Body of pancreas (tissue), 4 donors: Measurements from ENCODE around the gene OR56A4.

Source experiments
- POLR2A ChIP-seq, 3 donors: fragments of 450-650 bp; IDR thresholded peaks; one replicate each; pipeline ENCODE4 v1.6.1; 2016; ENCODE audit warnings: antibody characterized with exemption in 3 of 3, mild to moderate bottlenecking in 2 of 3
- TF ChIP-seq, protein P1 (sequence below), 7 experiments: fragments of 450-650 bp in 4 of 7; fragments of 200-600 bp in 3 of 7; sonication (generic) in 3 of 7; IDR thresholded peaks; one replicate each; pipeline ENCODE4 v1.5.1; 2016 to 2019; ENCODE audit warnings: antibody characterized with exemption in 7 of 7

DNA sequence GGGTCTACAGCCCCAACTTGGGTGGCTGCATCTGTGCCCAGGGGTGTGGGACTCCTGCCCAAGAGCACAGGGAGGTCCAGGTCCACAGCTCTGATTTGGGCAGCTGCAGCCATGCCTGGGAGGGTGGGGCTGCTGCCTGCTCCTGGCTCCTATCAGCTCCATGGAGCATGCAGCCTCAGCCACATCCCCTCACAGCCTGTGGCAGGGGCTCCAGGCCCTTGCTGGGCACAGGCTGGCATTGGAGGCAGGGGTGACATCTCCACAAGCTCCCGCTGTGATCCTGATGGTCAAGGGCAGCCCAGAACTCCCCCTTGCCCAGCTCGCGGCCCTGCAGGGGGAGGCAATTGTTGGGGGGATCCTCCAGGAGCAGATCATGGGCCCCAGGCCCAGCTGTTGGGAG, 6.3 kb upstream of the OR56A4 start:
- TF ChIP-seq, protein P1, sequence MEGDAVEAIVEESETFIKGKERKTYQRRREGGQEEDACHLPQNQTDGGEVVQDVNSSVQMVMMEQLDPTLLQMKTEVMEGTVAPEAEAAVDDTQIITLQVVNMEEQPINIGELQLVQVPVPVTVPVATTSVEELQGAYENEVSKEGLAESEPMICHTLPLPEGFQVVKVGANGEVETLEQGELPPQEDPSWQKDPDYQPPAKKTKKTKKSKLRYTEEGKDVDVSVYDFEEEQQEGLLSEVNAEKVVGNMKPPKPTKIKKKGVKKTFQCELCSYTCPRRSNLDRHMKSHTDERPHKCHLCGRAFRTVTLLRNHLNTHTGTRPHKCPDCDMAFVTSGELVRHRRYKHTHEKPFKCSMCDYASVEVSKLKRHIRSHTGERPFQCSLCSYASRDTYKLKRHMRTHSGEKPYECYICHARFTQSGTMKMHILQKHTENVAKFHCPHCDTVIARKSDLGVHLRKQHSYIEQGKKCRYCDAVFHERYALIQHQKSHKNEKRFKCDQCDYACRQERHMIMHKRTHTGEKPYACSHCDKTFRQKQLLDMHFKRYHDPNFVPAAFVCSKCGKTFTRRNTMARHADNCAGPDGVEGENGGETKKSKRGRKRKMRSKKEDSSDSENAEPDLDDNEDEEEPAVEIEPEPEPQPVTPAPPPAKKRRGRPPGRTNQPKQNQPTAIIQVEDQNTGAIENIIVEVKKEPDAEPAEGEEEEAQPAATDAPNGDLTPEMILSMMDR (IDR thresholded peaks at IDR 0.05), result no peak
- no peak for TF ChIP-seq POLR2A (IDR thresholded peaks at IDR 0.05)
